ENCODE results near the gene TFG. TPM values are rescaled to one million over a fixed set of nuclear protein-coding genes. Genes with fewer than 3 reads are reported as not detected.
"Not testable (repeated sequence)": the region's sequence is repeated elsewhere in the genome, so short reads cannot be mapped to it uniquely, and the experiment has no call there.

TFG gene
- total RNA-seq (10 to 100 TPM; 46.3 to 91.4 TPM), polyA plus RNA-seq (ENCODE audit: insufficient read length in 2 of 2) (100 to 1,000 TPM; 117 to 120 TPM)
- long read RNA-seq, donor 1, transcript TFG-201 (8 exons, 1,978 nt): major isoform, 34 of 58 reads
- long read RNA-seq, donor 1, transcript TFG-204 (8 exons, 1,783 nt): minor isoform, 7 of 58 reads
- long read RNA-seq, donor 1, transcript TFG-206 (2 exons, 3,271 nt): minor isoform, 5 of 58 reads
- long read RNA-seq, donor 1, partial matches to known transcripts: 8 of 58 reads
- long read RNA-seq, donor 1, other reads (novel, unspliced or antisense): 0 of 58 reads
- long read RNA-seq, donor 2, transcript TFG-201 (8 exons, 1,978 nt): major isoform, 7 of 29 reads
- long read RNA-seq, donor 2, partial matches to known transcripts: 14 of 29 reads
- long read RNA-seq, donor 2, other reads (novel, unspliced or antisense): 0 of 29 reads
- long read RNA-seq, donor 3, transcript TFG-201 (8 exons, 1,978 nt): major isoform, 16 of 23 reads
- long read RNA-seq, donor 3, partial matches to known transcripts: 0 of 23 reads
- long read RNA-seq, donor 3, other reads (novel, unspliced or antisense): 0 of 23 reads
- long read RNA-seq, donor 4, transcript TFG-206 (2 exons, 3,271 nt): minor isoform, 8 of 44 reads
- long read RNA-seq, donor 4, transcript TFG-201 (8 exons, 1,978 nt): major isoform, 15 of 44 reads
- long read RNA-seq, donor 4, transcript TFG-204 (8 exons, 1,783 nt): minor isoform, 6 of 44 reads
- long read RNA-seq, donor 4, partial matches to known transcripts: 11 of 44 reads
- long read RNA-seq, donor 4, other reads (novel, unspliced or antisense): 0 of 44 reads

GRCh38 chr3:100708989-100709841 is at the start of gene TFG:
TSS of gene TFG (plus strand) at chr3:100709494. CDS start at chr3:100713686, 4,192 bp downstream.
- Histone ChIP-seq H3K27me3 (ENCODE audit: control insufficient read depth, insufficient read depth, low read length) (peaks cover 18% of the 10 kb centered on the region), H3K36me3 (ENCODE audit: control insufficient read depth, insufficient read depth, low read length) (peaks cover 5% of the 10 kb centered on the region), H3K27ac (ENCODE audit: low read depth, low read length) (peak within 1 kb of the TSS; percentile 97), H3K4me3 (ENCODE audit: low read depth, low read length) (peak within 1 kb of the TSS; percentile 88), H3K9me3 (ENCODE audit: control insufficient read depth, insufficient read depth, low read length) (no peaks in the 10 kb centered on the region), H3K4me1 (ENCODE audit: control insufficient read depth, insufficient read depth, low read length) (peaks cover 9% of the 10 kb centered on the region)
- DNase-seq (ENCODE audit: low read depth in 4 of 6, low spot score in 6 of 6): peak; percentile 97 to 100 (median 98)
- WGBS (ENCODE audit: insufficient coverage): 0% methylated on average over 64 of the region's 76 CpGs

GRCh38 chr3:100661294-100661693 is 48.0 kb upstream of the TFG start:
- not testable (repeated sequence) for H3K9me3 ChIP-seq (ENCODE audit: control insufficient read depth, insufficient read depth, low read length); H3K27ac ChIP-seq (ENCODE audit: low read depth, low read length); DNase-seq (ENCODE audit: low read depth in 4 of 6, low spot score in 6 of 6); H3K36me3 ChIP-seq (ENCODE audit: control insufficient read depth, insufficient read depth, low read length); H3K27me3 ChIP-seq (ENCODE audit: control insufficient read depth, insufficient read depth, low read length); H3K4me1 ChIP-seq (ENCODE audit: control insufficient read depth, insufficient read depth, low read length); H3K4me3 ChIP-seq (ENCODE audit: low read depth, low read length)

- Histone ChIP-seq H3K36me3 (ENCODE audit: control insufficient read depth, insufficient read depth, low read length) (no peaks in the 10 kb centered on the region), H3K4me1 (ENCODE audit: control insufficient read depth, insufficient read depth, low read length) (no peaks in the 10 kb centered on the region), H3K27ac (ENCODE audit: low read depth, low read length) (no peak overlapping the region), H3K4me3 (ENCODE audit: low read depth, low read length) (no peak overlapping the region), H3K27me3 (ENCODE audit: control insufficient read depth, insufficient read depth, low read length) (no peaks in the 10 kb centered on the region), H3K9me3 (ENCODE audit: control insufficient read depth, insufficient read depth, low read length) (no peaks in the 10 kb centered on the region)
- no CpG with 5 or more reads among the region's 2 CpGs for WGBS (ENCODE audit: insufficient coverage)
- no peak for DNase-seq (ENCODE audit: low read depth in 4 of 6, low spot score in 6 of 6)
These were observed 47.0 kb upstream of the TFG start for GRCh38 chr3:100662113-100662823.

GRCh38 chr3:100665230-100665629 is 44.1 kb upstream of the TFG start:
- Histone ChIP-seq H3K9me3 (ENCODE audit: control insufficient read depth, insufficient read depth, low read length) (no peaks in the 10 kb centered on the region), H3K27me3 (ENCODE audit: control insufficient read depth, insufficient read depth, low read length) (no peaks in the 10 kb centered on the region), H3K4me3 (ENCODE audit: low read depth, low read length) (no peak overlapping the region), H3K27ac (ENCODE audit: low read depth, low read length) (no peak overlapping the region), H3K36me3 (ENCODE audit: control insufficient read depth, insufficient read depth, low read length) (no peaks in the 10 kb centered on the region), H3K4me1 (ENCODE audit: control insufficient read depth, insufficient read depth, low read length) (no peaks in the 10 kb centered on the region)
- DNase-seq (ENCODE audit: low read depth in 4 of 6, low spot score in 6 of 6): no peak
- WGBS (ENCODE audit: insufficient coverage): no CpG with 5 or more reads among the region's 7 CpGs

DNA sequence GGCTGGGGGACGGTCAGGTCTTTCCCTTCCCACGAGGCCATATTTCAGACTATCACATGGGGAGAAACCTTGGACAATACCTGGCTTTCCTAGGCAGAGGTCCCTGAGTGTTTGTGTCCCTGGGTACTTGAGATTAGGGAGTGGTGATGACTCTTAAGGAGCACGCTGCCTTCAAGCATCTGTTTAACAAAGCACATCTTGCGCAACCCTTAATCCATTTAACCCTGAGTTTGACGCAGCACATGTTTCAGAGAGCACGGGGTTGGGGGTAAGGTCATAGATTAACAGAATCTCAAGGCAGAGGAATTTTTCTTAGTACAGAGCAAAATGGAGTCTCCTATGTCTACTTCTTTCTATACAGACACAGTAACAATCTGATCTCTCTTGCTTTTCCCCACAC is 42.6 kb upstream of the TFG start:
- H3K27ac ChIP-seq (ENCODE audit: low read depth, low read length); H3K27me3 ChIP-seq (ENCODE audit: control insufficient read depth, insufficient read depth, low read length); H3K9me3 ChIP-seq (ENCODE audit: control insufficient read depth, insufficient read depth, low read length); H3K4me1 ChIP-seq (ENCODE audit: control insufficient read depth, insufficient read depth, low read length); H3K4me3 ChIP-seq (ENCODE audit: low read depth, low read length); DNase-seq (ENCODE audit: low read depth in 4 of 6, low spot score in 6 of 6); H3K36me3 ChIP-seq (ENCODE audit: control insufficient read depth, insufficient read depth, low read length): not testable (repeated sequence)
- no CpG with 5 or more reads among the region's 6 CpGs for WGBS (ENCODE audit: insufficient coverage)

- not testable (repeated sequence) for DNase-seq (ENCODE audit: low read depth in 4 of 6, low spot score in 6 of 6); H3K27me3 ChIP-seq (ENCODE audit: control insufficient read depth, insufficient read depth, low read length); H3K27ac ChIP-seq (ENCODE audit: low read depth, low read length); H3K4me1 ChIP-seq (ENCODE audit: control insufficient read depth, insufficient read depth, low read length); H3K4me3 ChIP-seq (ENCODE audit: low read depth, low read length); H3K36me3 ChIP-seq (ENCODE audit: control insufficient read depth, insufficient read depth, low read length); H3K9me3 ChIP-seq (ENCODE audit: control insufficient read depth, insufficient read depth, low read length)
- no CpG with 5 or more reads among the region's 1 CpG for WGBS (ENCODE audit: insufficient coverage)
These were observed 42.0 kb upstream of the TFG start for GRCh38 chr3:100667316-100667715.

DNA sequence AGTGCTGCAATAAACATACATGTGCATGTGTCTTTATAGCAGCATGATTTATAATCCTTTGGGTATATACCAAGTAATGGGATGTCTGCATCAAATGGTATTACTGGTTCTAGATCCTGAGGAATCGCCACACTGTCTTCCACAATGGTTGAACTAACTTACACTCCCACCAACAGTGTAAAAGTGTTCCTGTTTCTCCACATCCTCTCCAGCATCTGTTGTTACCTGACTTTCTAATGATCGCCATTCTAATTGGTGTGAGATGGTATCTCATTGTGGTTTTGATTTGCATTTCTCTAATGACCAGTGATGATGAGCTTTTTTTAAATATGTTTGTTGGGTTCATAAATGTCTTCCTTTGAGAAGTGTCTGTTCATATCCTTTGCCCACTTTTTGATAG is 38.3 kb upstream of the TFG start:
- not testable (repeated sequence) for H3K4me1 ChIP-seq (ENCODE audit: control insufficient read depth, insufficient read depth, low read length); H3K27me3 ChIP-seq (ENCODE audit: control insufficient read depth, insufficient read depth, low read length); H3K27ac ChIP-seq (ENCODE audit: low read depth, low read length); H3K36me3 ChIP-seq (ENCODE audit: control insufficient read depth, insufficient read depth, low read length); H3K4me3 ChIP-seq (ENCODE audit: low read depth, low read length); H3K9me3 ChIP-seq (ENCODE audit: control insufficient read depth, insufficient read depth, low read length); DNase-seq (ENCODE audit: low read depth in 4 of 6, low spot score in 6 of 6)
- no CpG with 5 or more reads among the region's 2 CpGs for WGBS (ENCODE audit: insufficient coverage)

DNA sequence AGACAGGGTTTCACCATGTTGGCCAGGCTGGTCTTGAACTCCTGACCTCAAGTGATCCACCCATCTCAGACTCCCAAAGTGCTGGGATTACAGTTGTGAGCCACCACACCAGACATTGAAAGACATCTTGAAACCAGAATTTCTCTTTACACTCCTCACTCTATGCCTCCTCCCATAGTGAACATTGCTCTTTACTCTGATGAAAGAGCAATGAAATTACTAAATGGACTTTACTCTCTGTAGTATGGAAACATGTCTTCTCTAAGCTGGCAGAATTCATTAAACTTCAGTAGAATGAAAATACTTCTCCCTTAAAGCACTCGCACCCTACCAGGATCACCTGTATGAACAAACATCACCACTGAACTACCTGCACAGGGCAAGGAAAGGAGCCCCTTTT is 27.8 kb upstream of the TFG start:
- Histone ChIP-seq H3K9me3 (ENCODE audit: control insufficient read depth, insufficient read depth, low read length) (no peaks in the 10 kb centered on the region), H3K4me1 (ENCODE audit: control insufficient read depth, insufficient read depth, low read length) (no peaks in the 10 kb centered on the region), H3K27me3 (ENCODE audit: control insufficient read depth, insufficient read depth, low read length) (no peaks in the 10 kb centered on the region), H3K27ac (ENCODE audit: low read depth, low read length) (no peak overlapping the region), H3K36me3 (ENCODE audit: control insufficient read depth, insufficient read depth, low read length) (no peaks in the 10 kb centered on the region), H3K4me3 (ENCODE audit: low read depth, low read length) (no peak overlapping the region)
- DNase-seq (ENCODE audit: low read depth in 4 of 6, low spot score in 6 of 6): no peak
- WGBS (ENCODE audit: insufficient coverage): 100% methylated on average over 1 of the region's 1 CpG

All from spinal cord (tissue), 10 donors.